Tibial artery (tissue), 4 donors: ENCODE measurements around the gene PKHD1.

ENCODE experiments used
- DNase-seq, 2 donors: peaks; one replicate each; pipeline ENCODE4 v3.0.0-alpha.2; 2019
- H3K27ac ChIP-seq, 2 donors: fragments of 200-600 bp; sonication (generic) in 1 of 2; 1 replicate in 1 of 2; 2 replicates in 1 of 2; pipeline ENCODE4 v1.5.1; 2018 to 2019; ENCODE audit warnings: mild to moderate bottlenecking in 1 of 2
- H3K27me3 ChIP-seq, 2 donors: fragments of 200-600 bp; sonication (generic) in 1 of 2; one replicate each; pipeline versions ENCODE4 v1.5.1 to v1.6.0; 2016 to 2019
- H3K36me3 ChIP-seq, 3 donors: fragments of 200-600 bp; sonication (generic) in 2 of 3; one replicate each; pipeline ENCODE4 v1.5.1; 2016 to 2019; ENCODE audit warnings: mild to moderate bottlenecking in 2 of 3
- H3K4me1 ChIP-seq, 4 donors: fragments of 200-600 bp; sonication (generic) in 2 of 4; 1 replicate in 3 of 4; 2 replicates in 1 of 4; pipeline ENCODE4 v1.5.1; 2016 to 2019
- H3K4me3 ChIP-seq, 2 donors: fragments of 200-600 bp; sonication (generic) in 1 of 2; 1 replicate in 1 of 2; 2 replicates in 1 of 2; pipeline ENCODE4 v1.5.1; 2018 to 2019; ENCODE audit warnings: mild to moderate bottlenecking in 2 of 2
- H3K9me3 ChIP-seq, 3 donors: fragments of 200-600 bp; sonication (generic) in 1 of 3; one replicate each; pipeline ENCODE4 v1.5.1; 2016 to 2019
- intact Hi-C: fragments of 100-400 bp; cut with DNase I; formaldehyde crosslinking; loops from one replicate; pipeline ENCODE4 v1.15.0; 2023; ENCODE audit warnings: low total_unique reads
- TF ChIP-seq, protein P1 (sequence below), 2 experiments: fragments of 200-600 bp in 1 of 2; fragments of 450-650 bp in 1 of 2; IDR thresholded peaks; one replicate each; pipeline ENCODE4 v1.5.1; 2017 to 2019; ENCODE audit warnings: antibody characterized with exemption in 2 of 2, mild to moderate bottlenecking in 1 of 2, moderate library complexity in 1 of 2

Gene PKHD1

DNA sequence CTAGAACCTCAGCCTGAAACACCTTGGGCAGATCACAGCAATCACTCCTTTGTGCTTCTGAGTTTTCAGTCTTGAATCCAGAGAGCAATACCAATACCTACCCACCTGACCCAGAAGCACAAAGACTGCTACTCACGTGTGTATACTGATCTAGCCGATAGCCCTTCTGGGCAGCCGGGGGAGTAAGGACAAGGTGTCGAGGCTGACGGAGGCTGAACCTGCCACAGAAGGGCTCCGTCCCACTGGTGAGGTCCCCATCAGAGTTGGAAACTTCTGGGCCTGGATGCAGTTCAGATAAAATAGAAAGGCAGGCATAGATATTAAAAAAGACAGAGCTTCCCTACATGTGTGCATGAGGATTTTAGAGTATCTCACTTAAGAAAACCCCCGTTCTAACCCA is 32.0 kb downstream of the PKHD1 start:
- H3K27me3 ChIP-seq, result peaks cover 0 to 2% of the 10 kb centered on the region in 2 donors
- no peak overlapping the region for H3K4me3 ChIP-seq
- H3K36me3 ChIP-seq, result no peaks in the 10 kb centered on the region
- intact Hi-C loops, result no loop called here
- no peaks in the 10 kb centered on the region for H3K9me3 ChIP-seq
- no peak for DNase-seq
- no peak overlapping the region for H3K27ac ChIP-seq
- no peaks in the 10 kb centered on the region for H3K4me1 ChIP-seq
- TF ChIP-seq, protein P1, sequence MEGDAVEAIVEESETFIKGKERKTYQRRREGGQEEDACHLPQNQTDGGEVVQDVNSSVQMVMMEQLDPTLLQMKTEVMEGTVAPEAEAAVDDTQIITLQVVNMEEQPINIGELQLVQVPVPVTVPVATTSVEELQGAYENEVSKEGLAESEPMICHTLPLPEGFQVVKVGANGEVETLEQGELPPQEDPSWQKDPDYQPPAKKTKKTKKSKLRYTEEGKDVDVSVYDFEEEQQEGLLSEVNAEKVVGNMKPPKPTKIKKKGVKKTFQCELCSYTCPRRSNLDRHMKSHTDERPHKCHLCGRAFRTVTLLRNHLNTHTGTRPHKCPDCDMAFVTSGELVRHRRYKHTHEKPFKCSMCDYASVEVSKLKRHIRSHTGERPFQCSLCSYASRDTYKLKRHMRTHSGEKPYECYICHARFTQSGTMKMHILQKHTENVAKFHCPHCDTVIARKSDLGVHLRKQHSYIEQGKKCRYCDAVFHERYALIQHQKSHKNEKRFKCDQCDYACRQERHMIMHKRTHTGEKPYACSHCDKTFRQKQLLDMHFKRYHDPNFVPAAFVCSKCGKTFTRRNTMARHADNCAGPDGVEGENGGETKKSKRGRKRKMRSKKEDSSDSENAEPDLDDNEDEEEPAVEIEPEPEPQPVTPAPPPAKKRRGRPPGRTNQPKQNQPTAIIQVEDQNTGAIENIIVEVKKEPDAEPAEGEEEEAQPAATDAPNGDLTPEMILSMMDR (IDR thresholded peaks at IDR 0.05), result no peak

DNA sequence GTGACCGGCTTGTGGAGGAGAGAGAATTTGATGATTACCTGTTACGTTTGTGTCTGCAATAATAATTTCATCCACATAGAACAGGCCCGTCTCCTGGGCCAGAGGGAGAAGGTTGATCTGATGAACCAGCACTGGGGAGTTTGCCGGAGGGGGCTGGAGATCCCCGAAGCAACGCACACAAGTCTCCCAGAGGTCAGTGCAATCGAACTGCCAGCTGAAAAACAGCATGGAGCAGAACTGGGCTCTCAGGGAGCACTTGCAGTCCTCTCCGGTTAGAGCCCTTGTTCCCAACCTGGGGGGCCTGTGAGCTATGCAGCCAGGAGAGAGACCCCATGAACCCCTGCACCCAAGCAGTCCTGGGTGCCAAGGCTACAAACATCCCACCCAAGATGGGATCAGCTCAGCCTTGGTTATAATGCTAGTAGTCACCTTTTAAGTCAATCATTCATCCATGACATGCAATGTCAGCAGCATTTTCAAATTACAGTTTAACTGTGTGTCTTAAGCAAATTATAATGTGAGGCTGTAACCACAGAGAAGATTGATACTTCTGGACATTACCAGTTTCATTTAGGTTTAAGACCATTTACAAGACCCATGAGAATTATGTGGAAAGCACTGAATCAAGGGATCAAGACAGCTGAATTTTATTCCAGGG is 34.2 kb downstream of the PKHD1 start:
- TF ChIP-seq, protein P1 (IDR thresholded peaks at IDR 0.05), result no peak
- Histone ChIP-seq H3K36me3 (no peaks in the 10 kb centered on the region), H3K27ac (no peak overlapping the region), H3K4me1 (no peaks in the 10 kb centered on the region), H3K27me3 (peaks cover 0 to 10% of the 10 kb centered on the region in 2 donors), H3K4me3 (no peak overlapping the region), H3K9me3 (no peaks in the 10 kb centered on the region)
- DNase-seq, result no peak
- intact Hi-C loops, result no loop called here

DNA sequence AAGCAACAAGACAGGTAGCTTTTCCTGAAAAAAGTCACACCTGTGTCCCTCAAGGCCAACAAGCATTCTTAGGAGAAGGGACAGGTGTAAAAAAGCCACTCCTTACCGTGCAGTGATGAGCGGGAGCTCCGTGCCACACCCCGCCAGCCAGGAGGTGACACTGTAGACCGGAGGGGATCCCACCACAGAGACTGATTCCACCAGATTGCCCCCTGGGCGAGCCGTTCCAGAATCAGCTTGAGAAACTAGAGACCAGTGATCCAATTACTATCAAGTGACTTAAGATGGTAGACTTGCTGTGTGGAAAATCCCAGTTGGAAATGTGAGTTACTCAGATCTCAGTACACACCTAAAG is 37.4 kb downstream of the PKHD1 start:
- intact Hi-C loops, result no loop called here
- TF ChIP-seq, protein P1 (IDR thresholded peaks at IDR 0.05), result no peak
- Histone ChIP-seq H3K4me1 (peaks cover 0 to 6% (median 2%) of the 10 kb centered on the region in 4 donors), H3K9me3 (no peaks in the 10 kb centered on the region), H3K36me3 (no peaks in the 10 kb centered on the region), H3K27ac (no peak overlapping the region), H3K4me3 (no peak overlapping the region), H3K27me3 (peaks cover 0 to 10% of the 10 kb centered on the region in 2 donors)
- DNase-seq, result no peak

DNA sequence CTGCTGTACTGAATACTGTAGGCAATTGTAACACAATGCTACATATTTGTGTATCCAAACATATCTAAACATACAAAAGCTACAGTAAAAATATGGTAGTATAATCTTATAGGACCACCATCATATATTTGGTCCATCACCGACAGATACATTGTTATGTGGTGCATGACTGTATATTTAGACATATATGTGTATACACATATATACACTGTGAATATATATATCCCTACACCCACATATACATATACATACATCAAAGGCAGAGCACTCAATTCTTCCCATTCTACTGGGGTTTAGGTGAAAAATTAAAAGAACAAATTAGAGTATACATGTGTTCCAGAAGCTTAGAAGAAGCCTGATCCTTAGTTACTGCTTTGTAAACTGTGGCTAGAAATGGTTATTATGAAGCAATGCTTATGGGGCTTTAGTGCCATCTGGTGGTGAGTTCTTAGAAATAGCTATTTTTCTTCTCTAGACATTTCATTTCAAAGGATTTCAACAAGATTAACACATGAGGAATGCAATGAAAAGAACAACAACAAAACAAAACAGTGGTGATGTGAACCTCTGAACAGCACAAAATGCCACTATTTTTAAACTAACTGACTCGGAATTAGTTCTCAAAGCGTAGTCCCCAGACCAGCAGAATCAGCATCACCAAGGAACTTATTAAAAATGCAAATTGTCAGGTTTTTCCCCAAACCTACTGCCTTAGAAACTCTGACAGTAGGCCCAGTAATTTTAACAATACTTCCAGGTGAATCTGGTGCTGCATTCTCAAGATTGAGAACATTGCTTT is 38.0 kb downstream of the PKHD1 start:
- no peak overlapping the region for H3K4me3 ChIP-seq
- peaks cover 0 to 6% (median 2%) of the 10 kb centered on the region in 4 donors for H3K4me1 ChIP-seq
- TF ChIP-seq, protein P1 (IDR thresholded peaks at IDR 0.05), result peak; percentile 40 to 64
- no peaks in the 10 kb centered on the region for H3K36me3 ChIP-seq
- H3K27ac ChIP-seq, result no peak overlapping the region
- no peaks in the 10 kb centered on the region for H3K9me3 ChIP-seq
- intact Hi-C loops, result no loop called here
- DNase-seq, result no peak
- H3K27me3 ChIP-seq, result peaks cover 0 to 10% of the 10 kb centered on the region in 2 donors

DNA sequence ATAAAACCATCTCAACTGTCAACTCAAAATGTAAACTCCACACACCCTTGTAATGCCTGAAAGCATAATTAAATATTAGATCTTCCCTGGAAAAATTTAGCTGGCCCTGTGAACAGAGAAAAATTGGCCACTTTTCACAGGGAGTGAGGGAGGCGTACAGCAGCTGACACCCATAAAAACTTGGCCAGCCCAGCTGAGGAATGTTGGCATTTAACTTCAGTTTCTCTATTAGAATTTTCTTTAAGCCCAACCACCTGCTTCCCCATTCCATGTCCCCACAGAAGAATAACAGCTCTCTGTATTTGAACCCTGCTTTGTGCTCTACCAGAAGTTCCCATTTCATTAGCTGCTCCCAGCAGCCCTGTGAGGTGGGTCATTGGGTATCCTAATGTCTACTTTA is 41.0 kb downstream of the PKHD1 start:
- H3K27me3 ChIP-seq, result peaks cover 0 to 10% of the 10 kb centered on the region in 2 donors
- no peaks in the 10 kb centered on the region for H3K9me3 ChIP-seq
- H3K4me3 ChIP-seq, result no peak overlapping the region
- TF ChIP-seq, protein P1 (IDR thresholded peaks at IDR 0.05), result no peak
- intact Hi-C loops, result no loop called here
- peaks cover 0 to 6% (median 2%) of the 10 kb centered on the region in 4 donors for H3K4me1 ChIP-seq
- DNase-seq, result no peak
- no peaks in the 10 kb centered on the region for H3K36me3 ChIP-seq
- no peak overlapping the region for H3K27ac ChIP-seq
